NCI-H460 (cell line): ENCODE data around the gene KIF20B. TPM values are rescaled to one million over a fixed set of nuclear protein-coding genes. Genes with fewer than 3 reads are reported as not detected.

Experiments used
- total RNA-seq: library from RNA; depleted of rRNA; stranded (reverse); fragments of >200 nt; shearing (Covaris generic); gene quantifications from 2 replicates; pipeline ENCODE4 v1.2.3, GENCODE V29; 2014; rRNA removed

The KIF20B gene
- total RNA-seq, 1 experiment from 2014 or later = 30.3 TPM

Other genes starting within 250 kb of the KIF20B start
- 0.10 and 0.14 TPM in 2 replicates for gene SLC16A12, start 166.0 kb upstream of the KIF20B start, total RNA-seq
- 11.2 and 12.4 TPM in 2 replicates for gene PANK1, start 56.3 kb upstream of the KIF20B start, total RNA-seq